ENCODE measurements around the gene ARPP21. TPM values are rescaled to one million over a fixed set of nuclear protein-coding genes. Genes with fewer than 3 reads are reported as not detected.
"Not testable (repeated sequence)": the region's sequence is repeated elsewhere in the genome, so short reads cannot be mapped to it uniquely, and the experiment has no call there.

Gene ARPP21
- polyA plus RNA-seq, 1 donor (not counting 4 experiments of a cell fraction or from before 2014, with no cell fraction given): not detected

- no peak overlapping the region for H3K4me3 ChIP-seq (ENCODE audit: control insufficient read depth in 2 of 3, extremely low read depth in 1 of 3, insufficient read depth in 2 of 3, low read depth in 1 of 3, low read length in 3 of 3)
- H3K27me3 ChIP-seq (ENCODE audit: control insufficient read depth, extremely low read depth, insufficient read depth, low read length): no peaks in the 10 kb centered on the region
- TF ChIP-seq EZH2 (IDR thresholded peaks at IDR 0.05; ENCODE audit: low read length): no peak
- no peak for TF ChIP-seq CTCF (optimal IDR thresholded peaks at IDR 0.05 in 1 of 3, IDR thresholded peaks at IDR 0.05 in 1 of 3, conservative IDR thresholded peaks at IDR 0.05 in 1 of 3; ENCODE audit: extremely low read depth in 1 of 3, insufficient read depth in 2 of 3, low read length in 3 of 3)
- DNase-seq (ENCODE audit: low read depth, low spot score): no peak
- H3K4me1 ChIP-seq (ENCODE audit: control insufficient read depth, extremely low read depth, insufficient read depth, low read length): no peaks in the 10 kb centered on the region
- H3K9me3 ChIP-seq (ENCODE audit: control insufficient read depth, low read depth, low read length): no peaks in the 10 kb centered on the region
- FAIRE-seq: no peak
- H3K4me2 ChIP-seq (ENCODE audit: control insufficient read depth, extremely low read depth, insufficient read depth, low read depth, low read length): no peak overlapping the region
- H3K36me3 ChIP-seq (ENCODE audit: control insufficient read depth in 2 of 2, extremely low read depth in 1 of 2, insufficient read depth in 2 of 2, low read length in 2 of 2): no peaks in the 10 kb centered on the region
- dilution Hi-C loops (cut with MboI; ENCODE audit: extremely low pct_ligation_motif_present, low sequenced_read_pairs): no loop called here
- H3K27ac ChIP-seq (ENCODE audit: control insufficient read depth, insufficient read depth, low read length): no peak overlapping the region
- no peaks in the 10 kb centered on the region for H4K20me1 ChIP-seq (ENCODE audit: control insufficient read depth, extremely low read depth, insufficient read depth, low read length)
- H3K9ac ChIP-seq (ENCODE audit: control insufficient read depth, extremely low read depth, insufficient read depth, low read length): no peak overlapping the region
- no peaks in the 10 kb centered on the region for H3K9me1 ChIP-seq (ENCODE audit: control insufficient read depth, extremely low read depth, insufficient read depth, low read length)
- H2AFZ ChIP-seq (ENCODE audit: control insufficient read depth, low read length): no peak overlapping the region
- no peaks in the 10 kb centered on the region for H3K79me2 ChIP-seq (ENCODE audit: control insufficient read depth, insufficient read depth, low read length)
Measured at GRCh38 chr3:35616346-35616745, 23.0 kb upstream of the ARPP21 start.

GRCh38 chr3:35617370-35617769, 22.0 kb upstream of the ARPP21 start:
- Histone ChIP-seq H4K20me1 (ENCODE audit: control insufficient read depth, extremely low read depth, insufficient read depth, low read length) (no peaks in the 10 kb centered on the region), H3K27me3 (ENCODE audit: control insufficient read depth, extremely low read depth, insufficient read depth, low read length) (no peaks in the 10 kb centered on the region), H3K36me3 (ENCODE audit: control insufficient read depth in 2 of 2, extremely low read depth in 1 of 2, insufficient read depth in 2 of 2, low read length in 2 of 2) (no peaks in the 10 kb centered on the region), H2AFZ (ENCODE audit: control insufficient read depth, low read length) (no peak overlapping the region), H3K4me2 (ENCODE audit: control insufficient read depth, extremely low read depth, insufficient read depth, low read depth, low read length) (no peak overlapping the region), H3K79me2 (ENCODE audit: control insufficient read depth, insufficient read depth, low read length) (no peaks in the 10 kb centered on the region), H3K27ac (ENCODE audit: control insufficient read depth, insufficient read depth, low read length) (no peak overlapping the region), H3K9me1 (ENCODE audit: control insufficient read depth, extremely low read depth, insufficient read depth, low read length) (no peaks in the 10 kb centered on the region), H3K9me3 (ENCODE audit: control insufficient read depth, low read depth, low read length) (no peaks in the 10 kb centered on the region), H3K9ac (ENCODE audit: control insufficient read depth, extremely low read depth, insufficient read depth, low read length) (no peak overlapping the region), H3K4me3 (ENCODE audit: control insufficient read depth in 2 of 3, extremely low read depth in 1 of 3, insufficient read depth in 2 of 3, low read depth in 1 of 3, low read length in 3 of 3) (no peak overlapping the region), H3K4me1 (ENCODE audit: control insufficient read depth, extremely low read depth, insufficient read depth, low read length) (no peaks in the 10 kb centered on the region)
- no peak for TF ChIP-seq CTCF (optimal IDR thresholded peaks at IDR 0.05 in 1 of 3, IDR thresholded peaks at IDR 0.05 in 1 of 3, conservative IDR thresholded peaks at IDR 0.05 in 1 of 3; ENCODE audit: extremely low read depth in 1 of 3, insufficient read depth in 2 of 3, low read length in 3 of 3)
- TF ChIP-seq EZH2 (IDR thresholded peaks at IDR 0.05; ENCODE audit: low read length): no peak
- DNase-seq (ENCODE audit: low read depth, low spot score) (no peak), FAIRE-seq (no peak)
- dilution Hi-C loops (cut with MboI; ENCODE audit: extremely low pct_ligation_motif_present, low sequenced_read_pairs): no loop called here

GRCh38 chr3:35620238-35620637, 19.1 kb upstream of the ARPP21 start:
- H3K4me3 ChIP-seq (ENCODE audit: control insufficient read depth in 2 of 3, extremely low read depth in 1 of 3, insufficient read depth in 2 of 3, low read depth in 1 of 3, low read length in 3 of 3); FAIRE-seq; DNase-seq (ENCODE audit: low read depth, low spot score); dilution Hi-C loops (cut with MboI; ENCODE audit: extremely low pct_ligation_motif_present, low sequenced_read_pairs); H3K9ac ChIP-seq (ENCODE audit: control insufficient read depth, extremely low read depth, insufficient read depth, low read length); H3K9me3 ChIP-seq (ENCODE audit: control insufficient read depth, low read depth, low read length); H2AFZ ChIP-seq (ENCODE audit: control insufficient read depth, low read length); H3K9me1 ChIP-seq (ENCODE audit: control insufficient read depth, extremely low read depth, insufficient read depth, low read length); H3K27me3 ChIP-seq (ENCODE audit: control insufficient read depth, extremely low read depth, insufficient read depth, low read length); H3K4me2 ChIP-seq (ENCODE audit: control insufficient read depth, extremely low read depth, insufficient read depth, low read depth, low read length); H3K79me2 ChIP-seq (ENCODE audit: control insufficient read depth, insufficient read depth, low read length); H3K27ac ChIP-seq (ENCODE audit: control insufficient read depth, insufficient read depth, low read length); H4K20me1 ChIP-seq (ENCODE audit: control insufficient read depth, extremely low read depth, insufficient read depth, low read length); H3K36me3 ChIP-seq (ENCODE audit: control insufficient read depth in 2 of 2, extremely low read depth in 1 of 2, insufficient read depth in 2 of 2, low read length in 2 of 2); H3K4me1 ChIP-seq (ENCODE audit: control insufficient read depth, extremely low read depth, insufficient read depth, low read length): not testable (repeated sequence)
